A549 treated with GW870086 at 1 μM for 4 hours (cell line): ENCODE results near the gene DEPDC7. TPM values are rescaled to one million over a fixed set of nuclear protein-coding genes. Genes with fewer than 3 reads are reported as not detected.

Experiments
- total RNA-seq: library from RNA; stranded (reverse); fragments of 200-300 nt; extraction: Qiagen RNA extraction; gene quantifications from 5 replicates; pipeline ENCODE4 v1.2.3, GENCODE V29; 2022; ENCODE audit warnings: low read depth

The DEPDC7 gene
- 6.5 to 7.9 TPM (median 7.7 TPM) in 5 replicates for total RNA-seq

DNA sequence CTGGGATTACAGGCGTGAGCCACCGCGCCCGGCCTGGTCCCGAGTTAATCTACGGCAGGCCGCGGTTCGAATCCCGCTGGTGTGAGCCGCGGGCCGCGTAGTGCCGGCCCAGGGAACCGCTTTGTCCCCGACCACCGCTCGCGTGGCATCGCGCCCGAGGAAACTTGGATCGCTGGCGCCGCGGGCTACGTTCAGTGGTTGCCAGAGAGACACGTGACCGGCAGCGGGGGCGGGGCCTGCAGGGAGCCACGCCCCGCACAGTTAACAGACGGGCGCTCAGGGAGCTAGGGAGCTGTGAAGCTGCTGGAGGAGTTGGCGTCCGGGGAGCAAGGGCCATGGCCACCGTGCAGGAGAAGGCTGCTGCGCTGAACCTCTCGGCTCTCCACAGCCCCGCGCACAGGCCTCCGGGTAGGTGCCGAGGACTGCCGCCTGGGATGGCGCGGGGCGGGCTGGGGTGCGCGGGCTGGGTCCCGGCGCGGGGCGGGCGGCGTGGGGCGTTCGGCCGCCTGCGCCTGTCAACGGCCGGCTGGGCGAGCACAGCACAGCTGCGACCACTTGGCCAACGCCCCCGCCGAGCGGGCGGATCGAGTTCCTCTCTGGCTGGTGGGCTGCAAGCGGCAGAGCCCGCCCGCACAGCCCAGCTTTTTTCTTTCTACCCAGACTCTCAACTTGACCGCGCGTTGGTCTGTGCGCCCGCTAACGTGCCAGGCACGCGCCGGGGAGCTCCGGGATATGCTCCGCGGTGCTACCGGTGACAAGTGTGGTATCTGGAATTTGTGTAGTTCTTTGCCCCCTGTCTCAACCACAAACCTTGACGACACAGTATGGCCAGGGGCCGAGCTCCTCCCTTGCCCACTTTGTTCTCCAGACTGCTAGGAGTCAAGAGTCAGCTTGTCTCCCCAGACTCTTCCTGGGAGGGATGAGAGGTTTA lies at the start of gene DEPDC7:
TSS of gene DEPDC7 (plus strand) at position 258 of the 931 bp plus-strand sequence. CDS start at position 336, 78 bp downstream.

DNA sequence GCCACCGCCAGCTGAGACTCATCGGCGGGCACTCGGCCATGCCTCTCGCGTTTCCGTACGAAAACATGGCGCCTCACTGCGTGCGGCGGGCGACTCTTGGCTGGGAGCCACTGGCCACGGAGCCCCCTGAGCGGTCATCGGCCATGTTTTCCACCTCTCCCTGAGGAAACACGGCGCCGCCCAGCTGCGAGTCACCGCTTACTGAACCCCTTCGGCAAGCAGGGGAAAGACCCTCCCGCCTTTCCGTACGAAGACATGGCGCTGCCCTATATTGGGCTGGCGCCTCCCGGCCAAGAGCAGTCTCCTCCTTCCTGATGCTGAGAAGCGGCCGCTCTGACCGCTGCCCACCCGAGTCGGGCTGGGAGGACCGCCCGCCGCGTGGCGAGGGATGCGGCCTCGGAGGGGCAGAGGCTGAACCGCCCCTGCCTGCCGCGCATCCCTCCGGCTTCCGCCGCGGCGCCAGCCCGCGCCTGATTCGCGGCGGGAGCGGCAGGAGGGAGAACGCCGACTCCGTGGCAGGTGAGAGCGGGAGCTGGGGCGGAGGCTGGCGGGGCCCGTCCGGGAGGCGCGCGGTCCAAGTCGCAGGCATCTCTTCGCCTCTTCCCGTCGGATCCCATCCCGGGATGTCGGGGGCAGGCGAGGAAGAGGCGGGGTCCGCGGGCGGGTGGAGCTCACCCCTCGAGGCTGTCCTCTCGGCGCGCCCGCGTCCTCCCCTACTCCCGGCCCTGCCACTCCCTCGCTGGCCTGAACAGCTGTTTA lies 23.8 kb downstream of the DEPDC7 start, which contains the start of gene TCP11L1:
TSS of gene TCP11L1 (plus strand) at position 299 of the 759 bp plus-strand sequence. CDS start 4,202 bp downstream, outside the sequence.

Other genes starting within 250 kb of the DEPDC7 start
- gene CCDC73, start 221.2 kb upstream of the DEPDC7 start, total RNA-seq = 0.03 TPM in 1 of 5 replicates, not detected in the others
- 1.5 to 2.4 TPM (median 2.0 TPM) in 5 replicates for gene PRRG4, start 186.0 kb upstream of the DEPDC7 start, total RNA-seq
- 10.4 to 19.6 TPM (median 16.3 TPM) in 5 replicates for gene QSER1, start 123.1 kb upstream of the DEPDC7 start, total RNA-seq
- gene TCP11L1, start 23.7 kb downstream of the DEPDC7 start, total RNA-seq = 17.5 to 23.5 TPM (median 21.0 TPM) in 5 replicates
- gene CSTF3, start 145.6 kb downstream of the DEPDC7 start, total RNA-seq = 23.1 to 27.3 TPM (median 24.8 TPM) in 5 replicates
- gene HIPK3, start 241.5 kb downstream of the DEPDC7 start, total RNA-seq = 10.0 to 18.5 TPM (median 16.7 TPM) in 5 replicates